Measurements from ENCODE around the gene RHBDD1. TPM values are rescaled to one million over a fixed set of nuclear protein-coding genes. Genes with fewer than 3 reads are reported as not detected.
A peak's percentile ranks its signal among the peaks of the same experiment; 100 is the strongest.

The RHBDD1 gene
- total and polyA plus RNA-seq, 12 donors, result 3.9 to 47.8 (median 25.9) TPM

GRCh38 chr2:226802573-226802972 is 33.3 kb upstream of the RHBDD1 start:
- H3K9me3 ChIP-seq (replicated peaks in 1 of 3), result no peaks in the 10 kb centered on the region
- no peak overlapping the region for H3K27ac ChIP-seq
- 0 to 2% (median 0%) methylated on average over 4 of the region's 4 CpGs for WGBS, 4 donors
- H3K36me3 ChIP-seq (replicated peaks in 1 of 2), result no peaks in the 10 kb centered on the region
- no peak for TF ChIP-seq POLR2A (IDR thresholded peaks at IDR 0.05)
- TF ChIP-seq CTCF (IDR thresholded peaks at IDR 0.05), result peak; percentile 55 to 83 (median 77)
- no peak overlapping the region for H3K4me3 ChIP-seq
- intact Hi-C loops (cut with DNase I), result loop anchor here (5.0 to 10.0 kb wide), 4 partner anchors 182 to 1138 kb away; no protein-coding TSS in a partner anchor
- peaks cover 15 to 18% of the 10 kb centered on the region in 2 donors for H3K4me1 ChIP-seq (replicated peaks in 1 of 2)
- DNase-seq, result peak in 2 of 7 donors; percentile 19 to 24
- no peaks in the 10 kb centered on the region for H3K27me3 ChIP-seq

- H3K27me3 ChIP-seq, result no peaks in the 10 kb centered on the region
- intact Hi-C loops (cut with DNase I), result loop anchor here (5.0 to 10.0 kb wide), 4 partner anchors 181 to 1139 kb away; no protein-coding TSS in a partner anchor
- no peak overlapping the region for H3K27ac ChIP-seq
- H3K4me3 ChIP-seq, result no peak overlapping the region
- DNase-seq, result no peak
- no peak for TF ChIP-seq POLR2A (IDR thresholded peaks at IDR 0.05)
- TF ChIP-seq CTCF (IDR thresholded peaks at IDR 0.05), result no peak
- no peaks in the 10 kb centered on the region for H3K9me3 ChIP-seq (replicated peaks in 1 of 3)
- 67 to 92% (median 75%) methylated on average over 1 of the region's 1 CpG for WGBS, 4 donors
- peaks cover 11 to 15% of the 10 kb centered on the region in 2 donors for H3K4me1 ChIP-seq (replicated peaks in 1 of 2)
- no peaks in the 10 kb centered on the region for H3K36me3 ChIP-seq (replicated peaks in 1 of 2)
Measured at GRCh38 chr2:226803410-226803809, 32.4 kb upstream of the RHBDD1 start.

- Histone ChIP-seq H3K36me3 (replicated peaks in 1 of 2) (no peaks in the 10 kb centered on the region), H3K4me1 (replicated peaks in 1 of 2) (no peaks in the 10 kb centered on the region), H3K4me3 (no peak overlapping the region), H3K27me3 (no peaks in the 10 kb centered on the region), H3K27ac (no peak overlapping the region), H3K9me3 (replicated peaks in 1 of 3) (no peaks in the 10 kb centered on the region)
- WGBS, 4 donors, result 97 to 100% (median 99%) methylated on average over 1 of the region's 1 CpG
- TF ChIP-seq CTCF (IDR thresholded peaks at IDR 0.05) (peak in 4 of 6 experiments; percentile 9 to 28 (median 14)), POLR2A (IDR thresholded peaks at IDR 0.05) (no peak)
- intact Hi-C loops (cut with DNase I), result no loop called here
- no peak for DNase-seq
Measured at GRCh38 chr2:226813148-226813701, 22.6 kb upstream of the RHBDD1 start.

- Histone ChIP-seq H3K36me3 (replicated peaks in 1 of 2) (no peaks in the 10 kb centered on the region), H3K4me1 (replicated peaks in 1 of 2) (no peaks in the 10 kb centered on the region), H3K27ac (no peak overlapping the region), H3K27me3 (no peaks in the 10 kb centered on the region), H3K9me3 (replicated peaks in 1 of 3) (no peaks in the 10 kb centered on the region), H3K4me3 (no peak overlapping the region)
- 42 to 55% (median 49%) methylated on average over 3 of the region's 3 CpGs for WGBS, 4 donors
- DNase-seq, result no peak
- intact Hi-C loops (cut with DNase I), result no loop called here
- TF ChIP-seq CTCF (IDR thresholded peaks at IDR 0.05) (no peak), POLR2A (IDR thresholded peaks at IDR 0.05) (no peak)
Measured at GRCh38 chr2:226818930-226819329, 16.9 kb upstream of the RHBDD1 start.
